ENCODE measurements around the gene MEIKIN.

- no peak for TF ChIP-seq EP300 (IDR thresholded peaks at IDR 0.05)
- TF ChIP-seq POLR2A (IDR thresholded peaks at IDR 0.05): no peak
These were observed 162.1 kb downstream of the MEIKIN start for GRCh38 chr5:131783357-131783756.

All from ovary (tissue), 1 donor.